Hematopoietic multipotent progenitor cell treated with erythropoietin and hydrocortisone succinate and interleukin-3 and kit ligand, for 8 days (in vitro differentiated cells): Measurements from ENCODE around the gene SNAP91.

Source experiments
- DNase-seq: peaks from one replicate; pipeline ENCODE4 v3.0.0-alpha.2; 2015

SNAP91 gene

DNA sequence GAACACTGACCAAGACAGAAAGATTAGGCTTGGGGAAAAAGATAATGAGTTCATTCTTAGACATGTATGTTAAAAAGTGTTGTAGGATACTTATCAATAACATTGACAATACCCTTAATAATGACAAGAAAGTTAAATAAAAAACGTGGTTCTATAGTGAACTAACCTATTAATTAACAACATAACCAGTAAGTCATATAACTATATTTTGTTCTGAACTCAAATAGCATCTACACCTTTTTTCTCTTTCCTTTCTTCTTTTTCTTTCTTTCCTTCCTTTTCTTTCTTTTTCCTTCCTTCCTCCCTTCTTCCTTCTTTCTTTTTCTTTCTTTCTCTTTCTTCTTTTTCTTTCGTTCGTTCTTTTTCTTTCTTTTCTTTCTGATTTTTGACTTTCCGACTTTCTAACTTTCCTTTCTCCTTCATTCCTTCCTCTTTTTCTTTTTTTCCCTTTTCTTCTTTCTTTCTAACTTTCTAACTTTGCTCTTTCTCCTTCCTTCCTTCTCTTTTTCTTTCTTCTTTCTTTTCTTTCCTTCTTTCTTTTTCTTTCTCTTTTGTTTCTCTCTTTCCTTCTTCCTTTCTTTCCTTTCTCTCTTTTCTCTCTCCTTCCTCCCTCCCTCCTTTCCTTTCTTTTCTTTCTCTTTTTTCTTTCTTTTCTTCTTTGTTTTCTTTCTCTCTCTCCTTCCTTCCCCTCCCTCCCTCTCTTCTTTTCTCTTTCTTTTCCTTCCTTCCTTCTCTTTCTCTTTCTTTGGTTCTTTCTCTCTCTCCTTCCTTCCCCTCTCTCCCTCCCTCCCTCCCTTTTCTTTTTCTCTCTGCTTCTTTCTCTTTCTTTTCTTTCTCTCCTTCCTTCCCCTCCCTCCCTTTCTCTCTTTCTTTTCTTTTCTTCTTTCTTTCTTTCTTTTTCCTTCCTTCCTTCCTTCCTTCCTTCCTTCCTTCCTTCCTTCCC lies 172.0 kb downstream of the SNAP91 start:
- DNase-seq: no peak

DNA sequence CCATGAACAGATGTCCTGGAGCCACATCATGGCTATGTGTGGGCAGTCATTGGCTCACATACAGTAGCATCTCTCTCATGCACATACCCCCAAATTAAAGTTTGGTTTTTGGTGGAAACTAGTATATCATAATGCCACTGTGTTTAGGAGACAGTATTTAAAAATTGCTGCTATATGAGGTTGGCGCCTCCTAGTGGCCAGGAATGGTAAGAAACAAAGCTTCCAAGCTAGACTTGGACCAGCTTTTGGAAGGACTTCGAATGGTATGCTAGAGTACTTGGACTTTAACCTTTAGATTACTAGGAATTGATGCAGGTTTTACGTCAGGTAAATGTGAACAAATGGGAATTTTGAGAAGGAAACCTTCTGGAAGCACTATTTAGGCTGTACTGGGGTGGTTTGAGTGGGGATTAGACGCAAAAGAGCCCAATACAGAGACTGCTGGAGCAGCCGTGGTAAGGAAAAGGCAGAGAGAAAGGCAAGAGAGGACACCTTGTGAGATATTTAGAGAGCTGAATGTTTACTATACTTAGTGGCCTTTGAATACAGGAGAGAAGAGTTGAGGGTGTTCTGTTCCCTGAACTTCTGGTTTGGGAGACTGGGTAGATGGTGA lies 172.8 kb downstream of the SNAP91 start:
- peak; percentile 49 for DNase-seq

DNA sequence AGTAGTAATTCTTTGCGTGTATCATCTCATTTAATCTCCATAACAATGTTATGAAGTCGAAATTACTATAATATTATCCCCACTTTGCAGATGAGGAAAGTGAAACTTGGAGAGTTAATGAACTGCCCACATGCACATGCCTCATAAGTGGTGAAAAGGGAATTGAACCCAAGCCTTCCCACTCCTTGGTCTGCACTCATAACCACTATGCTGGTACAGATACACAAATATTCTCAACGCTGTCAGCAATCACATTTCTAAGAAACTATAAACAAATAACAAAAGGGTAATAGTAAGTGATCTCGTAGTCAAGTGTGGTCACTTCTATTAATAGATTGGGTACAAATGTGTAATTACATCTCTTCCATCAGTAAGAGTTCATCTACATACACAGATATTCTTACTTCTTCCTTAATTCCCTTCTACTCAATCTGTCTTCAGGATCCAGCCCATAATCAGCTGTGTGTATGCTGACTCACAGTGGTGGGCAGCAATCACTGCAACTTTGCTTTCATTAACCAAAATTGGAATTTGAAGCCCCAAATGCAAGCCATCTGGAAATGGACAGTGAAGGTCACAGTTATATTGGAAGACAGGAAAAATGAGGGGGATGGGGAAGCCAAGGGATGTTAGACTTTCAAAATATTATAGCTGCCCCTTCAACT lies 190.0 kb downstream of the SNAP91 start:
- no peak for DNase-seq

DNA sequence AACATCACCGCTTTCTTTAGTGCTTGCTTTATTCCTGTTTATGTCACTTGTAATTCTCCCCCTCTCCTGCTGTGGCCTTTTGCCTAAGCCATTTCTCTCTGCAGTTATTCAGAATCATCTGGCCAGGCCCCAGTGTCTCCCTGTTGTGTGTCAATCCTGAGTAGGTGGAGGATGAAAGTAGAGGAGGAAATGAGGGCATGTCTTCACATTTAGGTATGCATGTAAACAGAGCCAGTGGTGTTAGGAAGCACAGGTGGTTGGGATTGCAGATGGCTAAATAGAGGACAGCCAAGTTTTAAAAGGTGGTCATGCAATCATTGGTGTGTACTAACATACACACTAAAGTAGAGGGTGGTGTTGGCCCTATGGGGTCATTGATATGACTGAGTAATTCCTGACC lies 191.4 kb downstream of the SNAP91 start:
- no peak for DNase-seq

DNA sequence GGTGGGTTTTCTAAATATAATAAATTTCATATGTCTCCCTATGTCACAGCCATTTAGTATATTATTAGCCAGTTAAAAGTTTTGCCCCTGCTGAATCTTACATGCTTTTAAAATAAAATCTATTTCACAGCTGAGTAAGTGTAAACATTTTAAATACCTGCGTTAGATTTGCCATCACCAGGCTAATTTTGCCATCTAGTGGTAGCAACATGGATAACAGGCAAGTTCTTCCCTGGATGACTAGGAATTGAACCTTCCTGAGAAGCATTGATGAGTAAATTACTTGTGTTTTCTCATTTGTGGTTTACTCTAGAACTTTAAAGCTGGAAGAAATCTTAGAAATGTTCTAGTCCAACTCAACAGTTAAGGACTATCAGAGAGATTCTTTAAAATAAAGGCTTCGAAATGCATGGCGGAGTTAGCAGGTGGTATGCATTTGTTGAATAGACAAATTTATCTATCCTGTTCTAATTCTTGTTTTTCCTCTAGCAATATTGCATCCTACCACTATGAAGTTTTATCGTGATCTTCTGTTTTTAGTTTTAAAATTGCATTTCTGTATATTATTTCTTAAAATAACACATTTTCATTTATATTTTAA lies 193.9 kb downstream of the SNAP91 start:
- DNase-seq: peak; percentile 51

DNA sequence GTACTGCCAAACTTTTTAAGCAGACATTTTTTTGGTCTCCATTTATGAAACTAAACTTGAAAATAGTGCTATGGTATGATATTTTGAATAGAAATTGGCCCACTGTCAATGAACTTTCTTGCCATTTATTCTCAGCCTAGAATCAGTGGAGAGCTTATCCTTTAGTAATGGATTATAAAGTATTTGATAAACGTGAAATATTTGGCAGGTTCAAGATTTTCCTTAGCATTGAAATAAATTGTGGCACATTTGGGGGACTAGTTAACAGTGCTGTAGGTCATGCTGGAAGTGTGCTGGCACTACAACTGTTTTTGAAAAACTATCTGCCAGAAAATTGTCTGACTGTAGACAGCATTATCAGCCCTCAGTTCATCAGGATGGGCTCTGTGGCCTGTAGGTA lies 194.4 kb downstream of the SNAP91 start:
- no peak for DNase-seq

DNA sequence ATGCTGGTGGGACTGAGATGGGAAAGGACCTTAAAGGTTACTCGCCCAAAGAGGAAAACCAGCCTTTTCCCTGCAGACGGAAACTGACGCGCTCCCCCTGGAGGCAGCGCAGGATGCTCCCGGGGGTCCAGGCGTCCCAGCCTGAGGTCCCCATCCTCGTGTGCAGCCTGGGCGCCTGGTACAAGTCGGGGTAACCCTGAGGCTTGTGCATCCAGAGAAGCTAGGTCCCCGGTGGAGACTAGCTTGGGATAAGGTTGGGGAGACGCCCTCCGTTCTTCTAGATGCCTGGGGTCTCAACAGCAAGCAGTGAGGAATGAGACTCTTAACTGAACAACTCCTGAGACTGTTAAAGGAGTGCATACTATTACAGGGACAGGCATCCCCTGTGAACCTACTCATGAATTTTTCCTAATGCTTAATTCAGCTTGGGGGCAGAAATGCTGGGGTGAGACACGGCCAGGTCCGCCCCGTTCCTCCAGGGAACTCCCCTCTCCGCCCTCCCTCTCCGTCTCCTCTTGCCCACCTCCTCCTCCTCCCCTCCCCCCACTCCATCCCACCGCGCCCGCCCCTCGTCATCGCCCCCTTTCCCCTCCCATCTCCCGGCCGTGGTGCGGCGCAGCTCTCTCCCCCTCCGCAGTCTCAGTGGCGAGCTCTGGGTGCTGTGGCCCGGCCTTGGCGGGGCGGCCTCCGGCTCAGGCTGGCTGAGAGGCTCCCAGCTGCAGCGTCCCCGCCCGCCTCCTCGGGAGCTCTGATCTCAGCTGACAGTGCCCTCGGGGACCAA lies 196.8 kb downstream of the SNAP91 start, which contains the start of gene PRSS35:
Gene PRSS35, plus strand, starts transcription at position 634 of the 781 bp plus-strand sequence. CDS start 10,908 bp downstream, outside the sequence.
- no peak for DNase-seq

DNA sequence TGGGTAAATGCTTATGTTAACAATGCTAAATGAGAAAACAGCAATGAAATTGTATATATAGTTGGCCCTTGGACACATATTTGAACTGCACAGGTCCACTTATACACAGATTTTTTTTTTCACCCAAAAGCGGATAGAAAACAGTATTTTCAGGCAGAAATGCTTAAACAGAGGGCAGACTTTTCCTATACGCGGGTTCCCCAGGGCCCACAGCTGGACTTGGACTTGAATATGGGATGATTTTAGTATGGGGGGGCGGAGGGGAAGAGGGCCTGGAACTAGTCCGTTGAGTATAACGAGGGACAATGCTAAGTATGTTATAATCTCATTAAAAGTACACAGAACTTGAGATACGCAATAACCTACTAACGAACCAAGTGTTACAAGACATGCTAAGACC lies 197.6 kb downstream of the SNAP91 start:
- no peak for DNase-seq

DNA sequence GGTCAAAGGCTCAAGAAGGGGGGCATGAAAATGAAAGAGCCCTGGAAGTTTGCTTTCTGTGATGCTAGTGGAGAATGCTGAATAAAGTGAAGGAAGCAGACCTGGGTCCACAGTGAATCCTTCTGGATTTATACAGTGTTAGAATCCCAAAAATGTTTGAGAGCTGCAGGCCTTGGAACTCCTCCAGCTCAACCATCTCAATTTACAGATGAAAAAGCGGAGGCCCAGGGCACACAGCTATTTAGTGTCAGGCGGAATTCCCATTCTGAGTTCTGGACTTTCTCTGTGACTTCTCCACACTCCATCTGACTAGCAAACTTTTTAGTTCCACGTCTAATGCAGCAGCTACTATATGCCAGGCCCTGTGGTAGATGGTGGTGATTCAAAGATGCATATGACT lies 198.1 kb downstream of the SNAP91 start:
- no peak for DNase-seq

DNA sequence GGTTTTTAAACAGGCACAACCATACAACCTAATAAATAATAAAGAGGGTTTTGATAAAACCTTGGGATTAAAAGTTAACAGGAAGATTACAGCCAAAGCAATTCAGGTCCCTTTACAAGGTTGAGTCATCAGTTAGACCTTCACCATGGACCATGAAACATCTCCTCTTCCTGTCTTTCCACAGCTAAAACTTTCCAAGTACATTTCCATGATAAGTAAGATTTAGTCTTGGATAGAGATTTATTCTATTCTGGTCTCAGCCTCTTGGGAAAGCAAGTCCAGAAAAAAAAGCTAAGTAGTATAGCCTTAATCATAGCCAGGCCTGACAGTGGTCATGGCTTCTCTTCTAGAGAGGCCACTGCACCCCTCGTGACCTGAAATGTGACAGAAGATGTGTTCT lies 199.5 kb downstream of the SNAP91 start:
- no peak for DNase-seq

DNA sequence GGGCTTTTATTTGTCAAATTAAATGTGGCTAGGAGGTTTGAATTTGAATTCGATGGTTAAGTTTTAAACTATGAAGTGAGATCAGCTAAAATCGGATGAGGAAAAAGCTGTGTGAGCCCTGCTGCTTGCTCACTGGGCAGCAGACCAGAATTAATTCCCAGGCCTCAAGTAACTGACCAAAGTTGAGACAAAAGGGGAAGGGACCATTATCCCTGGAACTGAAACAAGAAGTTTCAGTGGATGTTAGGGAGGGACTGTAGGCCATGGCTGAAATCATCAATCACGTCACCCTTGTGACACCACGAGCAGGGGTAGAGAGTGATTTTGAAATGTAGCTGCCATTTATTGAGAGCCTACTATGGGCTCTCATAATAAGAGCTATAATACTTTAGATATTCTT lies 203.5 kb downstream of the SNAP91 start:
- no peak for DNase-seq
